Neural progenitor cell (in vitro differentiated cells): ENCODE measurements around the gene EIF2B2.

Experiments
- EZH2 ChIP-seq: fragments of 200-600 bp; sonication (generic); IDR thresholded peaks from 2 replicates; pipeline ENCODE4 v1.6.1; 2017; ENCODE audit warnings: antibody characterized with exemption, mild to moderate bottlenecking, moderate library complexity
- TF ChIP-seq, protein P1 (sequence below): fragments of 200-600 bp; sonication (generic); IDR thresholded peaks from 2 replicates; pipeline ENCODE4 v1.5.1; 2017; ENCODE audit warnings: antibody characterized with exemption, mild to moderate bottlenecking

DNA sequence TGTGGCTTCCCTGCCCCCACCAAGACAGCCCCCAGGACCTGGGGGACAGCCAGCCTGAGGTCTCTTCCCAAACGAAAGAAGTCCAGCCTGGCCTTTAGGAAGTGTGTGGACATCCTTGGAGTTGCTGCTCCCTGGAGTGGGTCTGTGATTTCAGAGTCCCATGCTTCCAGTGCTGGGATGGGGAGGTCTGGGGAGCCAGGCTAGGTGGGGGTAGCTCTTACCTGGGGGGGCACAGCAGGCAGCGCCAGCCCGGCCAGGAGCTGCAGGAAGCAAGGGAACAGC lies 47.8 kb upstream of the EIF2B2 start:
- TF ChIP-seq EZH2 = no peak
- TF ChIP-seq, protein P1, sequence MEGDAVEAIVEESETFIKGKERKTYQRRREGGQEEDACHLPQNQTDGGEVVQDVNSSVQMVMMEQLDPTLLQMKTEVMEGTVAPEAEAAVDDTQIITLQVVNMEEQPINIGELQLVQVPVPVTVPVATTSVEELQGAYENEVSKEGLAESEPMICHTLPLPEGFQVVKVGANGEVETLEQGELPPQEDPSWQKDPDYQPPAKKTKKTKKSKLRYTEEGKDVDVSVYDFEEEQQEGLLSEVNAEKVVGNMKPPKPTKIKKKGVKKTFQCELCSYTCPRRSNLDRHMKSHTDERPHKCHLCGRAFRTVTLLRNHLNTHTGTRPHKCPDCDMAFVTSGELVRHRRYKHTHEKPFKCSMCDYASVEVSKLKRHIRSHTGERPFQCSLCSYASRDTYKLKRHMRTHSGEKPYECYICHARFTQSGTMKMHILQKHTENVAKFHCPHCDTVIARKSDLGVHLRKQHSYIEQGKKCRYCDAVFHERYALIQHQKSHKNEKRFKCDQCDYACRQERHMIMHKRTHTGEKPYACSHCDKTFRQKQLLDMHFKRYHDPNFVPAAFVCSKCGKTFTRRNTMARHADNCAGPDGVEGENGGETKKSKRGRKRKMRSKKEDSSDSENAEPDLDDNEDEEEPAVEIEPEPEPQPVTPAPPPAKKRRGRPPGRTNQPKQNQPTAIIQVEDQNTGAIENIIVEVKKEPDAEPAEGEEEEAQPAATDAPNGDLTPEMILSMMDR = no peak
